Neural cell (in vitro differentiated cells): ENCODE data around the gene SEMA7A.

ENCODE experiments used
- CTCF ChIP-seq: fragments of 450-650 bp; IDR thresholded peaks from 2 replicates; pipeline ENCODE4 v1.5.1; 2014; ENCODE audit warnings: antibody characterized with exemption, mild to moderate bottlenecking, moderate library complexity; ENCODE audit not compliant: poor library complexity, severe bottlenecking
- EP300 ChIP-seq: fragments of 450-650 bp; conservative IDR thresholded peaks from 2 replicates; pipeline ENCODE4 v1.6.1; 2014; ENCODE audit warnings: antibody characterized with exemption, mild to moderate bottlenecking, moderate library complexity; ENCODE audit not compliant: poor library complexity, severe bottlenecking
- EZH2 ChIP-seq: fragments of 200-600, 300-800 bp; shearing (Covaris generic), sonication (generic); IDR thresholded peaks from 2 replicates; pipeline ENCODE4 v1.6.1; 2014; ENCODE audit warnings: antibody characterized with exemption, low read length, borderline replicate concordance, mild to moderate bottlenecking; ENCODE audit not compliant: insufficient read depth, poor library complexity, severe bottlenecking
- POLR2AphosphoS5 ChIP-seq: IDR thresholded peaks from 2 replicates; pipeline ENCODE4 v1.6.1; 2012
- RAD21 ChIP-seq: fragments of 450-650 bp; conservative IDR thresholded peaks from 2 replicates; pipeline ENCODE4 v1.6.1; 2014; ENCODE audit warnings: antibody characterized with exemption, mild to moderate bottlenecking, moderate library complexity
- REST ChIP-seq: IDR thresholded peaks from 2 replicates; pipeline ENCODE4 v1.6.1; 2012; ENCODE audit warnings: borderline replicate concordance

GRCh38 chr15:74387141-74387541 is 46.6 kb downstream of the SEMA7A start:
- TF ChIP-seq EZH2 (no peak), EP300 (no peak), CTCF (no peak), POLR2AphosphoS5 (no peak), RAD21 (no peak), REST (no peak)
